ENCODE data around the gene PTPRR.

GRCh38 chr12:70918321-70918720 is 2.2 kb downstream of the PTPRR start:
- no peak for TF ChIP-seq CTCF (IDR thresholded peaks at IDR 0.05)
- TF ChIP-seq POLR2A (IDR thresholded peaks at IDR 0.05) = no peak

All from gastroesophageal sphincter (tissue), 3 donors.